Amniotic epithelial cell (primary cell): Measurements from ENCODE around the gene MICA.
"Not testable (repeated sequence)": the region's sequence is repeated elsewhere in the genome, so short reads cannot be mapped to it uniquely, and the experiment has no call there.

ENCODE experiments used
- DNase-seq: peaks from one replicate; pipeline ENCODE4 v3.0.0-alpha.2; 2010; ENCODE audit warnings: low read depth

The MICA gene

DNA sequence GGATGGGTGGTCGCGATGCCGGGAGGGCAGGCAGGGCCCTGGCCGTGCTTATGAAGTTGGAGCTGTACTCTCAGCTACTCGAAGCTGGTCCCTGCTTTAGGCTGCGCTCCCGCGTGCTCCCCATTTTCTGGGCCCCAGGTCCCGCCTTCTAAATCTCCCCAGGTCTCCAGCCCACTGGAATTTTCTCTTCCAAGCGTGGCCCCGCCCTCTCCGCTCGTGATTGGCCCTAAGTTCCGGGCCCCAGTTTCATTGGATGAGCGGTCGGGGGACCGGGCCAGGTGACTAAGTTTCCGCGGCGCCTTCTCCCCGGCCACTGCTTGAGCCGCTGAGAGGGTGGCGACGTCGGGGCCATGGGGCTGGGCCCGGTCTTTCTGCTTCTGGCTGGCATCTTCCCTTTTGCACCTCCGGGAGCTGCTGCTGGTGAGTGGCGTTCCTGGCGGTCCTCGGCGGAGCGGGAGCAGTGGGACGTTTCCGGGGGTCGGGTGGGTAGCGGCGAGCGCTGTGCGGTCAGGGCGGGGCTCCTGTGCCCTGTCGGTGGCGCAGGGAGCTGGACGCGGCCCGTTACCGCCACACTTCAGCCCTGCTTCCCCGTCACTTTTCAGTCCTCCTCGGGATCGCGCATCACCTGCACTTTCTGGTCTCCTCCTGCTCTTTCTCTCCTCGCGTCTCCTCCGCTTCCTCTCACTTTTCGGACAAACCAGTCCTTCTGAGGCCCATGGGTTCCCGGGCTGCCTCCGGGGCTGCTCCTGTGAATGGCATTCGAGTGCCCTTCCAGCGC is at the start of gene MICA:
Gene MICA, plus strand, starts transcription at position 313 of the 778 bp plus-strand sequence. Its CDS starts 38 bp downstream, at position 351.
- peak; percentile 74 for DNase-seq

DNA sequence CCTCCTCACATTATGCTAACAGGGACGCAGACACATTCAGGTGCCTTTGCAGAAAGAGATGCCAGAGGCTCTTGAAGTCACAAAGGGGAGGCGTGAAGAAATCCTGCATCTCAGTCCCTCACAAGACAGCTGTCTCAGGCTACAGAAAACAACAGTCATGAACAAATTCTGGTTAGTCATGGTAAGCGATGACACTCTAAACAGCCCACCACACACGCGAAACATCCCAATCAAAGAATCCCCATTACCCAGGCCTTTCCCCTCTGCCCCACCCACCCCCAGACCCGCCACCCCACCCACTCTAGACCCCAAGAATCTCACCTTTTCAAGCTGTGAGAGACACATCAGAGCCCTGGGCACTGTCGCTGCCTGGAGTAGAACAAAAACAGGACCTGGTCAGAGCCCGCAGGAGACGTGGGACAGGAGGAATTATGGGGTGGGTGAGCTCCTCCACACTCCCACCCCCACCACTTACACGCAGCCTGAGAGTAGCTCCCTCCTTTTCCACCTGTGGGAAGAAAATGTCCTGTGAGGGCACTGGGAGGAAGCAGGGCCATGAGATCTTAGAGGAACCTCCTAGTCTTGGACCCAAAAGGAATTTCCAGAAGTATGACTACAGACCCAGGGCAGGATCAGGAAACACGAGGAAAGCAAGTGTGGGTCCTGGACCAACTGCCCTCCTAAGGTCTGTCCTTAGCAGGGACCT is 49.1 kb upstream of the MICA start:
- no peak for DNase-seq

GRCh38 chr6:31354864-31355582 is 48.4 kb upstream of the MICA start:
- DNase-seq = no peak

DNA sequence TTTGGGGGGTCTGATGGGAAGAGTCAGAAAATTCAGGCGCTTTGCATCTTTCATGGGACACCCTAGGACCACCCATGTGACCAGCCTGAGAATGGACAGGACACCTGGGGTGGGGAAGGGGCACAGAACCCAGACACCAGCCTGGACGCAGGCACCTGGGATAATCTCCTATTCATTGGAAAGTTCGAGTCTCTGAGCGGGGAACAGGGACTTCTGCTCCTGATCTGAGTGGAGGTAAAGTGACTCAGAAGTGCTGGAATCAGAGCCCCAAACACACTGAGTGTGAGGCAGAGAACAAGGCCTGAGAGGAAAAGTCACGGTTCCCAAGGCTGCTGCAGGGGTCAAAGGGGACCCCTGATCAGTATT is 47.8 kb upstream of the MICA start:
- no peak for DNase-seq

DNA sequence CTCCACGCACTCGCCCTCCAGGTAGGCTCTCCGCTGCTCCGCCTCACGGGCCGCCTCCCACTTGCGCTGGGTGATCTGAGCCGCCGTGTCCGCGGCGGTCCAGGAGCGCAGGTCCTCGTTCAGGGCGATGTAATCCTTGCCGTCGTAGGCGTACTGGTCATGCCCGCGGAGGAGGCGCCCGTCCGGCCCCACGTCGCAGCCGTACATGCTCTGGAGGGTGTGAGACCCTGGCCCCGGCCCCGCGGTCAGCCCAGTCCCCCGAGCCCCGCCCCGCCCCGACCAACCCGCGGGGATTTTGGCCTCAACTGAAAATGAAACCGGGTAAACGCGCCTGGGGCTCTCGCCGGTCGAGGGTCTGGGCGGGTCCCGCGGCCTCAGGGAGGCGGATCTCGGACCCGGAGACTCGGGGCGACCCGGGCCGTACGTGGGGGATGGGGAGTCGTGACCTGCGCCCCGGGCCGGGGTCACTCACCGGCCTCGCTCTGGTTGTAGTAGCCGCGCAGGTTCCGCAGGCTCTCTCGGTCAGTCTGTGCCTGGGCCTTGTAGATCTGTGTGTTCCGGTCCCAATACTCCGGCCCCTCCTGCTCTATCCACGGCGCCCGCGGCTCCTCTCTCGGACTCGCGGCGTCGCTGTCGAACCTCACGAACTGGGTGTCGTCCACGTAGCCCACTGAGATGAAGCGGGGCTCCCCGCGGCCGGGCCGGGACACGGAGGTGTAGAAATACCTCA is 47.0 kb upstream of the MICA start:
- peak; percentile 14 for DNase-seq

DNA sequence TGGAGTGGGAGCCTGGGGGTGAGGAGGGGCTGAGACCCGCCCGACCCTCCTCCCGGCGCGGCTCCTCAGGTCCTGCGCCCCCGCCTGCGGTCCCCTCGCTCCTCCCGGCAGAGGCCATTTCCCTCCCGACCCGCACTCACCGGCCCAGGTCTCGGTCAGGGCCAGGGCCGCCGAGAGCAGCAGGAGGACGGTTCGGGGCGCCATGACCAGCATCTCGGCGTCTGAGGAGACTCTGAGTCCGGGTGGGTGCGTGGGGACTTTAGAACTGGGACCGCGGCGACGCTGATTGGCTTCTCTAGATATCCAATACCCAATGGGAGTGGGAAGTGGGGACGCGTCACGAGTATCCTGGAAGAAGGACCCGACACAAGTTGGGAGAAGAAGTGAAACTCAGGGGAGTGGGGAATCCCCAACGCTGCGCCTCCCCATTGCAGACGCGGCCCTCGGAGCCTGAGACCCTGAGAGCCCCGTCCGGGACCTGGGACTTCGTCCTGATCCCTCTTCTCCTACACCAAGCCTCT is 46.4 kb upstream of the MICA start, which contains the start of gene HLA-B:
Gene HLA-B, minus strand, starts transcription at position 234 of the 521 bp plus-strand sequence. Its CDS starts 21 bp downstream, at position 213.
- peak; percentile 83 for DNase-seq

DNA sequence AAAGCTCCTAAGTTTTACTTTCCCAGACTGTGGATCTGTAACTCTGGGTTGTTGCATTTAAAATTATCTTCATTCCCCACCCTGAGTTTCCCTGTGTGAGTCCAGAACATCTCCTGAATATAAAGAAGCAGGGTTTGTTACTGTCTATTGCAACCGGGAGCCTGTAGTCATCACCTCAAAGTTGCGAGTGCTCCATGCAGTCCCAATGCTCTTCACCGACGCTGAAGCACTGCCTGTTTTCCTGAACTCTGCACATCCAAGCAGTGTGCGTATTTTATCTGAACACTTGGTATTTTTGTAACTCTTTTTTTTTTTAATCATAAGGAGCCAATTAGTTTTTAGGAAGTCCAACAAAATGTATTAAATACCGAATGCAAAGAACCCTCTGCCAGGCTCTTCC is 45.5 kb upstream of the MICA start:
- DNase-seq = no peak

DNA sequence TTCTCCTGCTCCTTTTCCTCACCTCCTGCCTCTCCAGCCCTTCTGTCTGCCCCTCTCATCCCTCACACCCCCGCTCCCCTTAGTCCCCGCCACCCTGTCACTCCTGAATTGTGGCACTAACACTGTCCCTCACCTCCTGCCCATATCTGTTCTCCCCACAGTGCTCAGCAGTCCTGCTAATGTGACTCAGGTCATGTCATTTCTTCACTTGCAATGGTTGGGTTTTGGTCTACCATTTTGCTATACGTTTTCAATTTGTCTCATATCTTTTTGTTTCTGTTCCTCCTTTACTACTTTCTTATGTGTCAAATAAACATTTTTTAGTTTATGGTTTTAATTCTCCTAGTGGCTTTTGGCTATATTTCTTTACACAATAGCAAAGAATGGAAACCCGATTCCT is 45.1 kb upstream of the MICA start:
- no peak for DNase-seq

DNA sequence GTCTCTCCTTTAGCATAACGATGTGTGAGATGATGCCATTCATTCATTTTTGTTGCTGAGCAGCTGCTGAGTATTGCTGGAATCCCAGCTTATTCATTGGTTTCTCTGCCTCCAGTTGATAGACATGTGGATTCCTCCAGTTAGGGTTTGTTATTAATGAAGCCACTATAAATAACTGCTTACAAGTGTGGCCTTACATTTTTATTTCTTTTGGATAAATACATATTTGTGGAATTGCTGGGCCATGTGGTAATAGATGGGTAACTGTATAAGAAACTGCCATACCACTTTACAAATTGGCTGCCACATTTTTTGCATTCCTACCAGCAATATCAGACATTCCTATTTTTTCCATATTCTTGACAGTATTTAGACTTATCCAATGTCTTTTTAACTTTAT is 43.8 kb upstream of the MICA start:
- no peak for DNase-seq

- DNase-seq = no peak
Measured at GRCh38 chr6:31362751-31363150, 40.6 kb upstream of the MICA start.

DNA sequence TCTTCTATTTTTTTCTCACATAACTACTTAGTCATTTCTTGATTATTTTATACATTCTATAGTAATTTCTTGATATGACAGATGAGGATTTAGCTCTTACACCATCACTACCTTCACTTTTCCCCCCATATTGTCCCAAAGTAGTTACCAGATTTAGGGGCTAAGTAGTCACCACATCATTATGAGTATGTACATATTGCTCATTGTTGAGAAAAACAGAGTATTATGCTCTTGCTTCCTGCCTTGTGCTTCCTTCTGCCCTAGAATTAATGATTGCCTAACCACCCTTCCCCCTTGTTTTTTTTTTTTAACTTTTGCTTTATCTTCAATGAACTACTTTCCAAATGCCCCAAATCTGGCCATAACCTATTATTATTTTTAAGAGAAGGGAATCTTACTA is 39.6 kb upstream of the MICA start:
- no peak for DNase-seq

DNA sequence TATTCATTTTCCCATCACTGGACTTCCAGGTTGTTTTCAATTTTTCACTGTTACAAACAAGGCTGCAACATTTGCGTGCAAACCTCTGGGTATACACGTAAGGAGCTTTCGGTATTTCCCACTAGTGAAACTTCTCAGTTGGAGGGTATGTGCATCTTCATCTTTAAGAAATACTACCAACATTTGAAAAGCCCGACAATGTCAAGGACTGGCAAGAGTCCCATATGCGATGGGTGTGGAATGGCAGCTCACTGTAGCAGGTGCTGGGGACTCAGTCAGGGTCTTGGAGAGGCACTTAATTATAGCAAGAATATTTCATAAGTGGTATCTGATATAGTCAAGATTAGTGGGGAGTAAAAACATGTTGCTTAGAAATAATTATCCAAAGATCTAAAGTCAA is 37.5 kb upstream of the MICA start:
- no peak for DNase-seq

- peak; percentile 81 for DNase-seq
Measured at GRCh38 chr6:31366693-31367470, 36.5 kb upstream of the MICA start.

DNA sequence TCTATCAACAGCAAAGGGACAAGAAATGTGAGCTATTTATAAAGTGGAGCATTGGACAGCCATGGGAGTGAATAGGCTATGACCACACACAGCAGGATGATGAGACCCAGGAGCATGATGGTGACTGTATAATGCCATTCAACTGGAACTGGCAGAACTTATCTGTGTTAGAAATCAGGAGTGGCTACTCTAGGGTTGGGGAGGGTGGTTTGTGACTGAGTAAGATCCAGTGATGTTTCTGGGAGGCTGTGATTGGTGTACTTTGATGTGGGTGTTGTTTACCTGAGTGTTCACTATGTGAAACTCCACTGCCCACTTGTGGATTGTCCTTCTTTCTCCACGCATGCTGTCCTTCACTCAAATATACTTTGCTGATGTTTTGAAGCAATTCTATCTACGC is 34.9 kb upstream of the MICA start:
- DNase-seq = no peak

GRCh38 chr6:31374118-31374517 is 29.3 kb upstream of the MICA start:
- DNase-seq = not testable (repeated sequence)

- no peak for DNase-seq
Measured at GRCh38 chr6:31375699-31376098, 27.7 kb upstream of the MICA start.

DNA sequence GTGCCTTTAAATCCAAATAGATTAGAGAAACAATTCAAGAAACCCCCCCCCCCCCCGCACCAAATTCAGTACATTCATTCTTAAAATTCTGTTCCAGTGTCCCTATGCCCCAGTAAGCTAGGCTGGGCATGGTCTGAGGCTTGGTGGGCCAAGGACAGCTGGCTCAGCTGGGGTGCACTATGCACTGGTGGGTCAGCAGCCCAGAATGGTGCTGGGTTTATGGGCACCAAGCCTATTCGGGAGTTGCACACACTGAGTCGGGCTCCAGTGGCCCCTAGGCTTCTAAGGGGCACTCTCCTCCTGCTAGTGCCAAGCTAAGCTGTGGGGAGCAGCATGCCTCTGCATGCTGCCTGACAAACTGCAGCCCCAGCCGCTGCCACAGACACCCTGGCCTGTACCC is 26.4 kb upstream of the MICA start:
- DNase-seq = no peak

- DNase-seq = no peak
Measured at GRCh38 chr6:31378062-31378720, 25.2 kb upstream of the MICA start.

DNA sequence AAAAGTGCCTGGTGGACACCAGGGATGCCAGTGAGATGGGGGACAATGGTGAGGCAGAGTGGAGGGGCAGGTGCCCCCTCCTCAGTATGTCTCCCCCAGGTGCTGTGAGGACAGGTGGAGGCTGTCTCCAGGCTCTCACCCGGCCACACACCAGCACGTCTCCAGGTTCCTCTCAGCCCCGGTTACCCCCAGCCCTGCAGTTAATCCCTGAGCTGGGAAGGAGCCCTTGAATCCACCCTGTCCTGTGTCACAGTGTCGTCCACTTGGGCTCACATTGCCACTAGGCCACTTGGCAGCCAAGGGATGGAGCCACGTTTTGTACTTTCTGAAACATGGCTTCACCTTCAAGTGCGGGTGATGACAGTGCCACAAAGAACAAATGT is 24.7 kb upstream of the MICA start:
- no peak for DNase-seq

GRCh38 chr6:31379850-31380249 is 23.5 kb upstream of the MICA start:
- no peak for DNase-seq

GRCh38 chr6:31381666-31382065 is 21.7 kb upstream of the MICA start:
- DNase-seq = no peak
